GM19193 (cell line): ENCODE measurements around the gene RFX7.

ENCODE experiments used
- POLR2A ChIP-seq: IDR thresholded peaks from 4 replicates; pipeline ENCODE4 v1.6.1; 2011; ENCODE audit not compliant: insufficient read depth, insufficient read length; ENCODE audit errors: extremely low read depth

RFX7 gene

GRCh38 chr15:56217341-56217740, 26.3 kb downstream of the RFX7 start:
- no peak for TF ChIP-seq POLR2A

DNA sequence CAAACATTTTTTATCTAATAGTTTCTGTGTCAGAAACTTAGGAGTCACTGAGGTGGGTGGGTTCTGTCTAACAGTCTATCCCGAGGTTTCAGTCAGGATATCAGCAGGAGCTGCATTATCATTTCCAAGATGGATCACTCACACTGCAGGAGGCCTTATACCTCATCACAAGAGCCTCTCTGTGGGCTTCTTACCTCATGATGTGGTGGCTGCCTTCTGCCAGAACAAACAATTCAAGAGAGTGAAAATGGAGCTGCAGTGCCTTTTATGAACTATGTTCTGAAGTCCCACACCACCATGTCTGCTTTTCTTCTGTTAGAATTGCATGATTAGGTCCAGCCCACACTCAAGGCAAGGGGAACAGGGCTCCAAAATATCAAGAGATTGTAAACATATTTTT, 27.9 kb downstream of the RFX7 start:
- TF ChIP-seq POLR2A: no peak

DNA sequence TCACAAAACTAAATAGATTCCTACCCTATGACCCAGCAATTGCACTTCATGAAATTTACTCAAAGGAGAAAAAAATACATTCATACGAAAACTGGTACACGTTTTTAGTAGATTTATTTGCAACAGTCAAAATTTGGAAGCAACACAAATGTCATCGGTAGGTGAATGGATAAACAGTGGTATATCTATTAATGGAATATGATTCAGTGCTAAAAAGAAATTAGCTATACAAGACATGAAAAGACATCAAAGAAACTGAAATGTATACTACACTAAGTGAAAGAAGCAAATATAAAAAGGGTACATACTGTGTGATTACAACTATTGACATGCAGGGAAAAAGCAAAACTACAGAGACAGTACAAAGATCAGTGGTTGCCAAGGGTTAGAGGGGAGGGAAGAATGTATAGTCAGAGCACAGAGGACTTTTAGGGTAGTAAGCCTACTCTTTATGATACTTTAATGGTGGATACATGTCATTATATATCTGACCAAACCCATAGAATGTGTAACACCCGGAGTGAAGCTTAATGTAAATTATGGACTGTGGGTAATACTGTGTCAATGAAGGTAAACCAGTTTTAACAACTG, 31.6 kb downstream of the RFX7 start:
- TF ChIP-seq POLR2A: no peak

DNA sequence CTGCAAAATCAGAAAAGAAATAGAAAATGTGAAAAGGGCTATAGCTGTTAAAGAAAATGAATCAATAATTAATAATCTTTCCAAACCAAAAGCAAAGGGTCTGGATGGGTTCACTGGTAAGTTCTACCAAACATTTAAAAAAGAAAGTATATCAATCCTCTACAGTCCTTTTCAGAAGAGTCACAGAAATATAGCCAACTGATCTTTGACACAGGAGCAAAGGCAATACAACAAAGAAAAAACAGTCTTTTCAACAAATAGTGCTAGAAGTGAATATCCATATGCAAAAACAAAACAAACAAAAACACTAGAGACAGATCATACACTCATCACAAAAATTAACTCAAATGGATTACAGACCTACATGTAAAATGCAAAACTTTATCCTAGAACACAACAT, 32.6 kb downstream of the RFX7 start:
- TF ChIP-seq POLR2A: no peak

GRCh38 chr15:56208641-56209155, 35.0 kb downstream of the RFX7 start:
- TF ChIP-seq POLR2A: no peak

- TF ChIP-seq POLR2A: no peak
These were observed 35.5 kb downstream of the RFX7 start for GRCh38 chr15:56208185-56208584.

DNA sequence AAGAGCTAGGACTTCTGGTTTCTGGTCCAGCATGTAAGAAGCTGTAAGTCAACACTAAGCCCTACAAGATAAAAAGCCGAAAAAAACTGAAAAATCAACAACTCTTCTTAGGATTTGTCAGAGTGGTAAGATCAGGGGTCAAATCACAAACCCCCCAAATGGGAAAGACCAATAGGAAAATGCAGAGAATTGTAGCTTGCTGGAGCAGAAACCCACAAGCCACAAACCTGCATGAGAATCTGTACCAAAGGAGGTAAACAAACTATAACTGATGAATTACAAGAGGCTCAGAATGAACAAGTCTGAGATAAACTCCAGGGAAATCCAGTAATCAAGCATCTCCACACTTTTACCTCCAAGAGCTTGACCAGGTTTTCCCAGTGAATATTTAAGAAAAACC, 36.0 kb downstream of the RFX7 start:
- no peak for TF ChIP-seq POLR2A

- TF ChIP-seq POLR2A: no peak
These were observed 36.6 kb downstream of the RFX7 start for GRCh38 chr15:56207092-56207491.

GRCh38 chr15:56205061-56205876, 38.4 kb downstream of the RFX7 start:
- TF ChIP-seq POLR2A: no peak

GRCh38 chr15:56202701-56203100, 41.0 kb downstream of the RFX7 start:
- no peak for TF ChIP-seq POLR2A

DNA sequence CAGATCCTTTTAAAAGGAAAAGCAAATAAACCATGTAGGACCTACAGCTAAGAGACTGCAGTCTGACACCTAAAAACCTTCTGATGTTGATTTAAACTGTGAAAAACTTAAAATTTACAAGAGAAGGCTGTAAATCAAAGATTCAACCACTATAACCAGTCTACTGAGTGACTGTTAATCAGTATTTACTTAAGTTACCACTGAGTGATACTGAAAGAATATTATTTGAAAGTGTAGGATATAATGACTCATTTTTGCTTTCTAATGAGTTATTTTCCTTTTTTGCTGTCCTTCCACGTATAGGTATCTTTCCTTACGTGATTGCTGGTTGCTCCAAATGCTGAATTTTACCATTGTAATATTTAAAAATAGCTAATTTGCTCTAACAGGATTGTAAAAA, 44.6 kb downstream of the RFX7 start:
- TF ChIP-seq POLR2A: no peak

GRCh38 chr15:56194035-56194434, 49.6 kb downstream of the RFX7 start:
- TF ChIP-seq POLR2A: no peak

- TF ChIP-seq POLR2A: no peak
These were observed 50.8 kb downstream of the RFX7 start for GRCh38 chr15:56192659-56193442.

GRCh38 chr15:56187665-56188064, 56.0 kb downstream of the RFX7 start:
- TF ChIP-seq POLR2A: no peak

GRCh38 chr15:56185980-56186379, 57.7 kb downstream of the RFX7 start:
- no peak for TF ChIP-seq POLR2A

DNA sequence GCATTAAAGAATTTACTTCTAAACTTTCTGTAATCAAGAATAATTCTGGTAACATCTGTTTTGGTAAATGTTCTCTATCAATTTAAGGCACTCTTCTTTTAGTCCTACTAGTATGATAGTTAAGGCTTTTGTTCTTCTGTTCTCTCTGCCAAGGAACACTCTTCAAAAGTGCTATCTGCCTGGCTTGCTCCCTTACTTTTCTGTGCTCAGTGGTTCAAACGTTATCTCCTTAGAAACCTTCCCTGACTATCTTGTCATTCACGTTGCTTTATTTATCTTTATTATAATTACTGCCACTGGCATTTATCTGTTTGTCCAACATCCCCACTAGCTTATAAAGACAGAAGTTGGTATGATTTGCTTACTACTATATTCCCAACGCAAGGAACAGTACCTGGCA, 59.2 kb downstream of the RFX7 start:
- TF ChIP-seq POLR2A: no peak

- TF ChIP-seq POLR2A: no peak
These were observed 62.8 kb downstream of the RFX7 start for GRCh38 chr15:56180851-56181250.

DNA sequence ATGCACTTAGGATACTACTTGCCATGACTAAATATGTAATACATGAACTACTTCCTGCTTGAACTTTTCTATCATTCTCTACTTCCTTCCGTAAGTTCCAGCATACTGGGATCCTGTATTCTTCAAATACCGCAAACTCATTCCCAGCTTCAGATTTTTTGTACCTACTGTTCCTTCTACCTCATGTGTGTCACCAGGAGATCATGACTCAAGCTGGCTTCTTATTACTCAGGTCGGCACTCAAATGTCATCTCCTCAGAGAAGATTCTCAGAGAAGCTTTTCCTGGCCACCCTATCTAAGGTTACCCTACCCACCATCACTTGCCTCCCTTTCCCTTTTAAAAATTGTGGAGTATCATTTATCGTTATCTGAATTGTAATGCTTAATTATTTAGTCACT, 66.7 kb downstream of the RFX7 start:
- no peak for TF ChIP-seq POLR2A
